H54 (cell line): ENCODE data around the gene RDH8.
"Not testable (repeated sequence)": the region's sequence is repeated elsewhere in the genome, so short reads cannot be mapped to it uniquely, and the experiment has no call there.

Experiments used
- DNase-seq: peaks from one replicate; pipeline ENCODE4 v3.0.0; 2011; ENCODE audit warnings: low spot score, mixed read lengths; ENCODE audit not compliant: insufficient read length
- FAIRE-seq: peaks from 3 replicates; lab custom pipeline; 2011; peaks lifted over from hg19 to GRCh38; lab: Jason Lieb, UNC
- POLR2A ChIP-seq: IDR thresholded peaks from 2 replicates; pipeline ENCODE4 v1.6.1; 2011; ENCODE audit warnings: low read depth, mild to moderate bottlenecking, low read length

RDH8 gene

GRCh38 chr19:10009714-10010224 lies 3.5 kb upstream of the RDH8 start:
- no peak for TF ChIP-seq POLR2A
- DNase-seq (no peak), FAIRE-seq (no peak)

- DNase-seq (no peak), FAIRE-seq (no peak)
- TF ChIP-seq POLR2A, result no peak
Measured at GRCh38 chr19:10010247-10010691, 3.0 kb upstream of the RDH8 start, which contains the start of gene COL5A3. TSS of gene COL5A3 (minus strand) at chr19:10010504. CDS start at chr19:10010385, 119 bp downstream.

DNA sequence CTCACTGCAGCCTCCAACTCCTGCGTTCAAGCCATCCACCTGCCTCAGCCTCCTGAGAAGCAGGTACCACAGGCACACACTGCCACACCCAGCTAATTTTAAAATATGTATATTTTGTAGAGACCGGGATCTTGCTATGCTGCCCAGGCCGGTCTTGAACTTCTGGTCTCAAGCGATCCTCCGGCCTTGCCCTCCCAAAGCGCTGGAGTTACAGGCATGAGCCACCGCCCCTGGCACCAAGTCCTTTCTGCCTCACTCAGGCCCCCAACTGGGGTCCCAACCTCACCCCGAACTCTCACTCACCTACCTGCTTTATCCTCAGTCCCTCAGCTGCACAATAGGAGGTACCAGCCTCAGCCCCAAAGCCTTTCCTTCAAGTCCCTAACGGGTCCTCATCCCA lies 2.3 kb upstream of the RDH8 start:
- no peak for TF ChIP-seq POLR2A
- FAIRE-seq (no peak), DNase-seq (no peak)

DNA sequence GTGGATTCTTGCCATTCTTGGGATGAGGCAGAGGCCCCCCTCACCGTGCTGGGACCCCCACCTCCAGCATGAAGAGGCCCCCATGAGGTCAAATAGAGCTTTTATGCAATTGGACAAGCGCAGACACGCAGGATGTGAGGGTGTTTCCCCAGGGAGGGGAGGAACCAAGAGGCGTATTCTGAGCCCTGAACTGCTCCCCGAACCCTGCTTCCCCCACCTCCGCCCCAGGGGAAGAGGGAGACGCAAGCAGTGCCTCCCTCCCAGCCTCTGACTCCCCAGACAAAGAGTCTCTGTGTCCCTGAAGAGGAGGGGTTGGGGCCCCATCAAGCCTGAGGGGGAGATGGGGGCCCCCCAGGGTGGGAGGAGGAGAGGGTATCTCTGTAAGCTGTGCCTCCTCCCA lies 1.3 kb upstream of the RDH8 start:
- DNase-seq, result no peak
- no peak for TF ChIP-seq POLR2A
- no peak for FAIRE-seq

DNA sequence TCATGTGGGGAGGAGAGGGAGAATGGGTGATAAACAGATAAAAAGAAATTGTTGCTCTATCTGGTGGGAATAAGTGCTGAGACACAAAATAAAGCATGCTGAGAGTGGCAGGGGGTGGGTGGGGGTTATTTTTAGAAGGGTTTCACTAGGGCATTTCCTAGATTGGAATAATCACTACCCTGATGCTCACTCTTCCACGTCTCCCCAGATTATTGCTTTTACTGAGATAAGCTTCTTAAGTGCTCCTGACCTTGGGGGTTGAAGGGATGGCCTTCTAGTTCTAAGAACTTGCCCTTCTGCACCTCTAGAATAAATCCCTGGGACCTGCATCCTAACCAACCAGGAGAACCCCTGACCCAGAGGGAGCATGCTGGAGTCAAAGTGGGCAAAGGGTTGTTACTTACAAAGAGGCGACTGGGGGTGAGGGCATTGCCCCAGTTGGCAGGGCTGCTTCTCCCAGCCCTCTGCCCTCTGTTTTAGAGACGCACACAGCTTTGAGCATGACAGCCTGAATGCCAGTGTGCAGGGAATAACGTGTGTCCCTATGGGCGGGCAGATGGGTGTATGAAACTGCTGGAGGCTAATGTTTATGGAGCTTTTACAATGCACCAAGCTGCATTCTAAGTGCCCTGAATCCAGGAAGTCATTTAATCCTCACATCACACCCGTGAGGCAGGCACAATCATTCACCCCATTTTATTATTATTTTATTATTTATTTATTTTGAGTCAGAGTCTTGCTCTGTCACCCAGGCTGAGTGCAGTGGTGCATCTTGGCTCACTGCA lies 743 bp downstream of the RDH8 start:
- no peak for TF ChIP-seq POLR2A
- DNase-seq, result no peak
- FAIRE-seq, result no peak

DNA sequence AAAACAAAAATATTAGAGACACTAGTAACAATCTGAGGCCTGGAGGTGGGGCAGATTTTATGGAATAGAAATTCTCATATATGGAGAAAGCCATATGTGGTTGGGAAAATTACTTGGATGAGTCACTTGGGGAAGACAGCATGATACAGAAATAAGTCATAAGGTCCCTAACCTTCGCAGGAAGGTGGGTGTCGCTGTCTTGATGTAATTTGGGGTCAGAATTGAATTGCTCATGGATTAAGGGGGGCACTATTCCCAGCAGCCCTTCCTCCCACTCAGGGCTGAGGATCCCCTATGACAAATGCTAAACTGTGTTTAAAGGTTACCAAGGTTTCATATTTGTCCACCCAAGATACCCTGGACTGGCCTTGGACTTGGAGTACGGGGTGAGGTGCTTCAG lies 5.0 kb downstream of the RDH8 start:
- TF ChIP-seq POLR2A, result no peak
- FAIRE-seq, result no peak

DNA sequence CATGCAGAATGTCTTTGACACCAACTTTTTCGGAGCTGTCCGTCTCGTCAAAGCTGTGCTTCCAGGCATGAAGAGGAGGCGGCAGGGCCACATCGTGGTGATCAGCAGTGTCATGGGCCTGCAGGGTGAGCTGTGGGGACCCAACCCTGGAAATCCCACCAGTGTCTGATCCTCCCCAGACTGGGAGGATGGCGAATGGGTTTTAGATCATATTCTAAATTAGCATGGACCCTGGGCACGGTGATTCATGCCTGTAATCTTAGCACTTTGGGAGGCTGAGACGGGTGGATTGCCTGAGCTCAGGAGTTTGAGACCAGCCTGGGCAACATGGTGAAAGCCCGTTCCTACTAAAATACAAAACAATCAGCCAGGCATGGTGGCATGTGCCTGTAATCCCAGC lies 5.5 kb downstream of the RDH8 start:
- TF ChIP-seq POLR2A, result no peak
- FAIRE-seq, result no peak
- DNase-seq, result no peak

More for the DNA sequence above, 5.0 kb downstream of the RDH8 start:
- DNase-seq, result no peak

- FAIRE-seq (no peak), DNase-seq (no peak)
- no peak for TF ChIP-seq POLR2A
Measured at GRCh38 chr19:10019246-10019645, 6.0 kb downstream of the RDH8 start.

DNA sequence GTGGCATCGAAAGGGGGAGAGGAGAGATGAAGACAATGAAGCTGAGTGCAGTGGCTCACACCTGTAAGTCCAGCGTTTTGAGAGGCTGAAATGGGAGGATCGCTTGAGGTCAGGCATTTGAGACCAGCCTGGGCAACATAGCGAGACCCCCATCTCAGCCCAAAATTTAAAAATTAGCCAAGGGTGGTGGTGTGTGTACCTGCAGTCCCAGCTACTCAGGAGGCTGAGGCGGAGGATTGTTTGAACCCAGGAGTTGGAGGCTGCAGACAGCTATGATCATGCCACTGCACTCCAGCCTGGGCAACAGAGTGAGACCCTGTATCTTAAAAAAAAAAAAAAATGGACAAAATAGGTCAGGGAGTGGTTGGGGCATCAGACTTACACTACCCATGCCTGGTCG lies 7.6 kb downstream of the RDH8 start:
- FAIRE-seq (no peak), DNase-seq (no peak)
- no peak for TF ChIP-seq POLR2A

DNA sequence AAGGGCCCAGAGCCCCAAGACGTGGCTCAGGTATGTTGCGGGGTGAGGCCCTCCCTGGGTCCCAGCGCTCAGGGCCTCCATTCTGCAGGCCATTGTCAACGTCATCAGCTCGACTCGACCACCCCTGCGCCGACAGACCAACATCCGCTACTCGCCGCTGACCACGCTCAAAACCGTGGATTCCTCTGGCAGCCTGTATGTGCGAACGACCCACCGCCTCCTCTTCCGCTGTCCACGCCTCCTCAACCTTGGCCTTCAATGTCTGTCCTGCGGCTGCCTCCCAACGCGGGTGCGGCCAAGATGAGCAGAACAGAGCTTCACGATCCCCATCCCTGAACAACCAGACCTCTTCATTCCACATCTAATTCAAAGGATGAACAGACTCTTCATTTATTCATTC lies 8.2 kb downstream of the RDH8 start:
- FAIRE-seq (no peak), DNase-seq (no peak)
- TF ChIP-seq POLR2A, result no peak

DNA sequence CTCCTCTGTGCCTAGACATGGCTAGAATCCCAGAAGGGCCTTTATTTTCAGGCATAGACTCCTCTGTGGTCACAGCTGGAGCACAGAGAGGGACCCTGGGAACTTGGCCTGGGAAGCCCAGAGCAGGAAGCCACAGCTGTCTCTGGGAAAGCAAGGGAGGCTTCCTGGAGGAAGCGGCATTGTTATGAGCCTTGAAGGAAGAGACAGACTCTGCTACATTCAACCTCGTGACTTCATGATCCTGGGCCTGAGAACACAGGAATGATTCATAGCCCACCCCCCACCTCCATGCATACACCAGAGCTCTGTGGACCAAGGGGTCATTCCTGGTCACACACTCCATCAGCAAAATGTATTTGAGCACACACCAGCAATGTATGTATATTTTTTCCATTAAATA lies 8.6 kb downstream of the RDH8 start:
- DNase-seq (no peak), FAIRE-seq (no peak)
- no peak for TF ChIP-seq POLR2A

GRCh38 chr19:10023096-10023495 lies 9.8 kb downstream of the RDH8 start:
- FAIRE-seq, DNase-seq: not testable (repeated sequence)

DNA sequence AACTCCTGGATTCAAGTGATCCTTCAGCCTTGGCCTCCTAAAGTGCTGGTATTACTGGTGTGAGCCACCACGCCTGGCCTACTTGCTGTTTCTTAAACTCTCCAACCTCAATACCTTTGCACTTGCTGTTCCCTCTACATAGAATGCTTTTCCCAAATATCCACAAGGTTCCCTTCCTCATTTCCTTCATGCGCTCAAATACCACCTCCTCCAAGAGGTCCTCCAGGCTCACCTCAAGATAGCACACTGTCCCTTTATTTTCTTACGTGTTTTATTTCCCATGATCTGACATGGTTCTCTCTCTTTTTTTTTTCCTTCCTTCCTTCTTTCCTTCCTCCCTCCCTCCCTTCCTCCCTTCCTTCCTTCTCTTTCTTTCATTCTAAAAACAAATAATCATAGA lies 13.5 kb downstream of the RDH8 start:
- FAIRE-seq (no peak), DNase-seq (no peak)
- TF ChIP-seq POLR2A, result no peak

GRCh38 chr19:10027158-10027997 lies 14.1 kb downstream of the RDH8 start:
- FAIRE-seq, result peak; percentile 70
- DNase-seq, result peak; percentile 97
- no peak for TF ChIP-seq POLR2A
